ENCODE results near the gene PRSS50. TPM values are rescaled to one million over a fixed set of nuclear protein-coding genes. Genes with fewer than 3 reads are reported as not detected.

PRSS50 gene
- total RNA-seq, 2 donors from 2014 or later: 1.2 to 4.4 TPM

DNA sequence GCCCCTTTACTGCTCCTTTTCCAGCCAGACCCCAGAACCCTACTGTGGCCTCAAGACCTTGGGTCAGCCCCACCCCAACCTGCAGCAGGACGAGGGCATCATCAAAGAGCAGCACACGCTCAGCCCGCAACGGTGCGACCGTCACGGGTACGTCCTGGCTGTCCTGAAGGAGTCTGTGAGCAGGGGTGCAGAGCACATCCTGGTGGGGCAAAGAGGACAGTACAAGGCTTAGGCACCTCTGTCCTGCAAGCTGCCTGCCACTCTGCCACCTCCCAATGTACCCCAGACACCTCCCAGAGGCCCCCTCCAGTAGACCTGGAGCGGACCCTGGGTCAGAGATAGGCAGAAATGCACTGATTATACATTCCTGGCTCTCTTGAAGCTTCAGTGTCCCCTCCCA lies 32.2 kb downstream of the PRSS50 start:
- no peaks in the 10 kb centered on the region for H3K9me3 Mint-ChIP-seq
- H3K27me3 ChIP-seq (ENCODE audit: control insufficient read depth, insufficient read depth, low read length, poor library complexity, severe bottlenecking): no peaks in the 10 kb centered on the region
- H3K27ac ChIP-seq (ENCODE audit: low read depth, low read length): no peak overlapping the region
- 89 to 100% methylated on average over 8 to 9 of the region's 9 CpGs for WGBS, 2 experiments (ENCODE audit: insufficient coverage in 1 of 2, insufficient read length in 1 of 2)
- H3K36me3 ChIP-seq (ENCODE audit: control insufficient read depth, insufficient read depth, low read length): no peaks in the 10 kb centered on the region
- H3K27ac Mint-ChIP-seq: no peak overlapping the region
- H3K9me3 ChIP-seq (ENCODE audit: control insufficient read depth, low read length): no peaks in the 10 kb centered on the region
- no peak overlapping the region for H3K9ac ChIP-seq (ENCODE audit: extremely low read depth, low read length, poor library complexity, severe bottlenecking)
- no peaks in the 10 kb centered on the region for H3K36me3 Mint-ChIP-seq (ENCODE audit: low read depth)
- no peak overlapping the region for H3K4me3 ChIP-seq (ENCODE audit: low read length)
- peaks cover 2% of the 10 kb centered on the region for H3K27me3 Mint-ChIP-seq (ENCODE audit: insufficient read depth)
- H3K4me1 Mint-ChIP-seq: no peaks in the 10 kb centered on the region
- TF ChIP-seq, protein P1, sequence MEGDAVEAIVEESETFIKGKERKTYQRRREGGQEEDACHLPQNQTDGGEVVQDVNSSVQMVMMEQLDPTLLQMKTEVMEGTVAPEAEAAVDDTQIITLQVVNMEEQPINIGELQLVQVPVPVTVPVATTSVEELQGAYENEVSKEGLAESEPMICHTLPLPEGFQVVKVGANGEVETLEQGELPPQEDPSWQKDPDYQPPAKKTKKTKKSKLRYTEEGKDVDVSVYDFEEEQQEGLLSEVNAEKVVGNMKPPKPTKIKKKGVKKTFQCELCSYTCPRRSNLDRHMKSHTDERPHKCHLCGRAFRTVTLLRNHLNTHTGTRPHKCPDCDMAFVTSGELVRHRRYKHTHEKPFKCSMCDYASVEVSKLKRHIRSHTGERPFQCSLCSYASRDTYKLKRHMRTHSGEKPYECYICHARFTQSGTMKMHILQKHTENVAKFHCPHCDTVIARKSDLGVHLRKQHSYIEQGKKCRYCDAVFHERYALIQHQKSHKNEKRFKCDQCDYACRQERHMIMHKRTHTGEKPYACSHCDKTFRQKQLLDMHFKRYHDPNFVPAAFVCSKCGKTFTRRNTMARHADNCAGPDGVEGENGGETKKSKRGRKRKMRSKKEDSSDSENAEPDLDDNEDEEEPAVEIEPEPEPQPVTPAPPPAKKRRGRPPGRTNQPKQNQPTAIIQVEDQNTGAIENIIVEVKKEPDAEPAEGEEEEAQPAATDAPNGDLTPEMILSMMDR (conservative IDR thresholded peaks at IDR 0.05): peak; percentile 46
- no peak overlapping the region for H3K4me3 Mint-ChIP-seq
- no peaks in the 10 kb centered on the region for H3K4me1 ChIP-seq (ENCODE audit: control insufficient read depth, insufficient read depth, low read length)
- DNase-seq: no peak

DNA sequence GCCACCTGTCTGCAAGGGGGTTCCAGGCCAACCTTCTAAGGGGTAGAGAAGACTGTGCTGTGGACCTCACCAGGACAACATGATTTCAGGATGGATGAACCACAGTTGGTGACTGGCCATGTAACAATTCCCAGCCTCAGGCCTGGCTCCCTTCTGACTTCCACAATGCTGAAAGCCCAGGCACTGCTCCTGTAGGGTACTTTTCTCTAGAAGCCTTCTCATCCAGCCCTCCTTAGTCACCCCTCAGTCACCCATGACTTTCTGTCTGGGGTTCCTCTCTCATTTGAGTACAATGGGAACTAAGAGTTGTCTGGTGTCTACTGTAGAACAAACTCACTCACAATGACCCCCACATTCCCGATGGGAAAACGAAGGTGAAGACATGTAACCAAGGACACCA lies 32.8 kb downstream of the PRSS50 start:
- Histone ChIP-seq H3K4me3 (ENCODE audit: low read length) (no peak overlapping the region), H3K27ac (ENCODE audit: low read depth, low read length) (no peak overlapping the region), H3K9ac (ENCODE audit: extremely low read depth, low read length, poor library complexity, severe bottlenecking) (no peak overlapping the region), H3K9me3 (ENCODE audit: control insufficient read depth, low read length) (no peaks in the 10 kb centered on the region), H3K36me3 (ENCODE audit: control insufficient read depth, insufficient read depth, low read length) (no peaks in the 10 kb centered on the region), H3K4me1 (ENCODE audit: control insufficient read depth, insufficient read depth, low read length) (no peaks in the 10 kb centered on the region), H3K27me3 (ENCODE audit: control insufficient read depth, insufficient read depth, low read length, poor library complexity, severe bottlenecking) (no peaks in the 10 kb centered on the region)
- TF ChIP-seq, protein P1 (conservative IDR thresholded peaks at IDR 0.05): no peak
- WGBS, 2 experiments (ENCODE audit: insufficient coverage in 1 of 2, insufficient read length in 1 of 2): 92% methylated on average over 2 of the region's 2 CpGs; no CpG with 5 or more reads in 1 of the 2 experiments
- no peak overlapping the region for H3K4me3 Mint-ChIP-seq
- DNase-seq: no peak
- H3K4me1 Mint-ChIP-seq: no peaks in the 10 kb centered on the region
- no peak overlapping the region for H3K27ac Mint-ChIP-seq
- H3K36me3 Mint-ChIP-seq (ENCODE audit: low read depth): no peaks in the 10 kb centered on the region
- no peaks in the 10 kb centered on the region for H3K9me3 Mint-ChIP-seq
- peaks cover 2% of the 10 kb centered on the region for H3K27me3 Mint-ChIP-seq (ENCODE audit: insufficient read depth)

DNA sequence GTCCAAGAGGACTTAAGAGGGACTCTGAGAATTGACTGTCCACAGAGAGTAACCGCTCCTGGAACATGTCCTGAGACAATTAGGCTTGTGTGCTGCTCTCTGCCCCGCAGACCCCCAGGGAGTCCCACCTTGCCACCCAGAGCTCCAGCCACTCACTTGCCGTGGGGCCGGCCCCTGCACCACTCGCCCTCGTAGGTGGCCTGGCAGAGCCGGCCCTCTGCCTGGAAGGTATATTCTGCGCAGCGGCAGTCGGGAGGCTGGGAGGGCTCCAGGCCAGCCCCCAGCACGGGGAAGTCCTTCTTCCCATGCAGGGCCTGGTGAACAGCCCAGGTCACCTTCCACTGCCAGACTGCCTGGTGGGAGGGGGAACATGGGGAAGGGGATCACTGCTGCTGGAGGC lies 34.7 kb downstream of the PRSS50 start:
- H3K9ac ChIP-seq (ENCODE audit: extremely low read depth, low read length, poor library complexity, severe bottlenecking): no peak overlapping the region
- H3K4me1 ChIP-seq (ENCODE audit: control insufficient read depth, insufficient read depth, low read length): no peaks in the 10 kb centered on the region
- no peaks in the 10 kb centered on the region for H3K9me3 Mint-ChIP-seq
- H3K4me3 Mint-ChIP-seq: no peak overlapping the region
- no peak overlapping the region for H3K27ac Mint-ChIP-seq
- H3K9me3 ChIP-seq (ENCODE audit: control insufficient read depth, low read length): no peaks in the 10 kb centered on the region
- H3K27me3 Mint-ChIP-seq (ENCODE audit: insufficient read depth): no peaks in the 10 kb centered on the region
- H3K27ac ChIP-seq (ENCODE audit: low read depth, low read length): no peak overlapping the region
- WGBS, 2 experiments (ENCODE audit: insufficient coverage in 1 of 2, insufficient read length in 1 of 2): 94 to 100% methylated on average over 3 to 11 of the region's 11 CpGs
- H3K4me3 ChIP-seq (ENCODE audit: low read length): no peak overlapping the region
- TF ChIP-seq, protein P1 (conservative IDR thresholded peaks at IDR 0.05): no peak
- DNase-seq: no peak
- no peaks in the 10 kb centered on the region for H3K4me1 Mint-ChIP-seq
- H3K27me3 ChIP-seq (ENCODE audit: control insufficient read depth, insufficient read depth, low read length, poor library complexity, severe bottlenecking): no peaks in the 10 kb centered on the region
- no peaks in the 10 kb centered on the region for H3K36me3 ChIP-seq (ENCODE audit: control insufficient read depth, insufficient read depth, low read length)
- no peaks in the 10 kb centered on the region for H3K36me3 Mint-ChIP-seq (ENCODE audit: low read depth)

All from endodermal cell (in vitro differentiated cells).